Inferior parietal cortex (tissue), 1 donor: Measurements from ENCODE around the gene KCND1.

Experiments used
- DNase-seq: peaks from one replicate; pipeline ENCODE4 v3.0.0-alpha.2; 2016; ENCODE audit errors: extremely low spot score

Gene KCND1

GRCh38 chrX:48974574-48974973 is 2.9 kb upstream of the KCND1 start:
- DNase-seq, result no peak

- DNase-seq, result no peak
Measured at GRCh38 chrX:48974033-48974432, 2.4 kb upstream of the KCND1 start.

- peak; percentile 25 for DNase-seq
Measured at GRCh38 chrX:48972220-48973164, 848 bp upstream of the KCND1 start.

- DNase-seq, result no peak
Measured at GRCh38 chrX:48969471-48969870, 2.2 kb downstream of the KCND1 start.

- DNase-seq, result no peak
Measured at GRCh38 chrX:48968377-48968776, 3.3 kb downstream of the KCND1 start.

- DNase-seq, result no peak
Measured at GRCh38 chrX:48966796-48967579, 4.7 kb downstream of the KCND1 start.

GRCh38 chrX:48965959-48966358 is 5.7 kb downstream of the KCND1 start:
- no peak for DNase-seq

- no peak for DNase-seq
Measured at GRCh38 chrX:48961585-48962091, 10.0 kb downstream of the KCND1 start.

GRCh38 chrX:48960291-48960690 is 11.4 kb downstream of the KCND1 start:
- no peak for DNase-seq

GRCh38 chrX:48958635-48959094 is 13.0 kb downstream of the KCND1 start:
- DNase-seq, result no peak

GRCh38 chrX:48957827-48958634 is 13.6 kb downstream of the KCND1 start:
- peak; percentile 93 for DNase-seq

GRCh38 chrX:48957477-48957826 is 14.2 kb downstream of the KCND1 start, which contains the start of gene OTUD5:
Gene OTUD5, minus strand, starts transcription at chrX:48957607. Its CDS starts 37 bp downstream, at chrX:48957570.
- peak; percentile 59 for DNase-seq

GRCh38 chrX:48956728-48957414 is 14.8 kb downstream of the KCND1 start:
- DNase-seq, result no peak

- DNase-seq, result no peak
Measured at GRCh38 chrX:48948589-48948988, 23.1 kb downstream of the KCND1 start.

GRCh38 chrX:48945517-48946348 is 25.9 kb downstream of the KCND1 start:
- peak; percentile 9 for DNase-seq

- no peak for DNase-seq
Measured at GRCh38 chrX:48942895-48943294, 28.7 kb downstream of the KCND1 start.

GRCh38 chrX:48940404-48940955 is 31.2 kb downstream of the KCND1 start:
- DNase-seq, result no peak

- DNase-seq, result no peak
Measured at GRCh38 chrX:48939524-48940228, 32.0 kb downstream of the KCND1 start.
